ENCODE results near the gene TKFC.

The TKFC gene

GRCh38 chr11:61339490-61339878 lies 6.5 kb downstream of the TKFC start:
- DNase-seq (ENCODE audit: low read depth): no peak
- no peak overlapping the region for H3K4me3 ChIP-seq (ENCODE audit: low read length)
- no peak for TF ChIP-seq CTCF (conservative IDR thresholded peaks at IDR 0.05; ENCODE audit: low read length)

GRCh38 chr11:61340979-61341378 lies 8.0 kb downstream of the TKFC start:
- no peak for TF ChIP-seq CTCF (conservative IDR thresholded peaks at IDR 0.05; ENCODE audit: low read length)
- DNase-seq (ENCODE audit: low read depth): no peak
- no peak overlapping the region for H3K4me3 ChIP-seq (ENCODE audit: low read length)

- H3K4me3 ChIP-seq (ENCODE audit: low read length): no peak overlapping the region
- no peak for DNase-seq (ENCODE audit: low read depth)
- TF ChIP-seq CTCF (conservative IDR thresholded peaks at IDR 0.05; ENCODE audit: low read length): no peak
These were observed 8.7 kb downstream of the TKFC start for GRCh38 chr11:61341706-61342105.

- no peak overlapping the region for H3K4me3 ChIP-seq (ENCODE audit: low read length)
- no peak for DNase-seq (ENCODE audit: low read depth)
- no peak for TF ChIP-seq CTCF (conservative IDR thresholded peaks at IDR 0.05; ENCODE audit: low read length)
These were observed 9.3 kb downstream of the TKFC start for GRCh38 chr11:61342207-61342803.

- DNase-seq (ENCODE audit: low read depth): no peak
- no peak overlapping the region for H3K4me3 ChIP-seq (ENCODE audit: low read length)
- TF ChIP-seq CTCF (conservative IDR thresholded peaks at IDR 0.05; ENCODE audit: low read length): no peak
These were observed 11.0 kb downstream of the TKFC start for GRCh38 chr11:61343792-61344745.

GRCh38 chr11:61345170-61345610 lies 12.2 kb downstream of the TKFC start:
- TF ChIP-seq CTCF (conservative IDR thresholded peaks at IDR 0.05; ENCODE audit: low read length): no peak
- H3K4me3 ChIP-seq (ENCODE audit: low read length): no peak overlapping the region

More at GRCh38 chr11:61345170-61345610, 12.2 kb downstream of the TKFC start:
- peak; percentile 32 for DNase-seq (ENCODE audit: low read depth)
